ENCODE data around the gene PDZD7. TPM values are rescaled to one million over a fixed set of nuclear protein-coding genes. Genes with fewer than 3 reads are reported as not detected.

Gene PDZD7
- total and polyA plus RNA-seq, 9 of the 15 experiments (the other 6 are each of a cell fraction or from before 2014, with no cell fraction given) = 0.04 to 0.24 (median 0.08) TPM; not detected in 3

- TF ChIP-seq ZNF75A (CRISPR knock-in tag; IDR thresholded peaks at IDR 0.05) (no peak), ZNF212 (CRISPR knock-in tag; IDR thresholded peaks at IDR 0.05) (no peak), ZSCAN29 (IDR thresholded peaks at IDR 0.05) (peak; percentile 69; the same call in 1 of the 2 replicates), KDM1A (IDR thresholded peaks at IDR 0.05) (no peak), HMG20B (CRISPR knock-in tag; IDR thresholded peaks at IDR 0.05) (no peak), ERF (CRISPR knock-in tag; IDR thresholded peaks at IDR 0.05) (no peak), TCF7 (IDR thresholded peaks at IDR 0.05; ENCODE audit: borderline replicate concordance) (no peak), ID3 (CRISPR knock-in tag; IDR thresholded peaks at IDR 0.05) (no peak), ID3 (tag; IDR thresholded peaks at IDR 0.05) (no peak), HIVEP1 (CRISPR knock-in tag; IDR thresholded peaks at IDR 0.05) (no peak), ZNF324 (CRISPR knock-in tag; IDR thresholded peaks at IDR 0.05) (no peak), ZBTB11 (CRISPR knock-in tag; IDR thresholded peaks at IDR 0.05) (no peak), ZBTB17 (CRISPR knock-in tag; IDR thresholded peaks at IDR 0.05) (0 out of 2 replicates have a peak, but pooled peaks have one; percentile 22), CTCF (IDR thresholded peaks at IDR 0.05 in 2 of 3, conservative IDR thresholded peaks at IDR 0.05 in 1 of 3; ENCODE audit: insufficient read depth in 2 of 3, low read depth in 1 of 3, low read length in 3 of 3) (peak; percentile 73 to 92 (median 78)), ZNF140 (CRISPR knock-in tag; IDR thresholded peaks at IDR 0.05) (no peak), ZNF431 (CRISPR knock-in tag; IDR thresholded peaks at IDR 0.05) (peak; percentile 45; the same call in 1 of the 2 replicates), MYC (IDR thresholded peaks at IDR 0.05; ENCODE audit: low read depth, low read length) (peak; percentile 77), MYC (CRISPR knock-in tag; IDR thresholded peaks at IDR 0.05; ENCODE audit: borderline replicate concordance, low read depth) (no peak), ZBTB8A (IDR thresholded peaks at IDR 0.05; ENCODE audit: partially characterized antibody) (no peak), SAP30 (IDR thresholded peaks at IDR 0.05; ENCODE audit: borderline replicate concordance, insufficient read depth, low read depth, low read length, poor library complexity, severe bottlenecking) (no peak), ESRRA (IDR thresholded peaks at IDR 0.05; ENCODE audit: borderline replicate concordance, low read depth) (no peak), ZNF224 (CRISPR knock-in tag; IDR thresholded peaks at IDR 0.05) (no peak), EGR1 (conservative IDR thresholded peaks at IDR 0.05) (peak; percentile 32; the same call in 1 of the 2 replicates), ZNF146 (CRISPR knock-in tag; IDR thresholded peaks at IDR 0.05; ENCODE audit: unreplicated experiment) (no peak)
These were observed 12.1 kb downstream of the PDZD7 start (continued) for GRCh38 chr10:101018600-101019439.
